Prostate gland (tissue), 2 donors: ENCODE data around the gene FRYL.

Source experiments
- POLR2A ChIP-seq: fragments of 450-650 bp; IDR thresholded peaks from one replicate; pipeline ENCODE4 v1.6.1; 2016; ENCODE audit warnings: antibody characterized with exemption, mild to moderate bottlenecking
- TF ChIP-seq, protein P1 (sequence below), 4 experiments: fragments of 200-600 bp in 2 of 4; fragments of 450-650 bp in 2 of 4; sonication (generic) in 2 of 4; IDR thresholded peaks; 1 replicate in 3 of 4; 2 replicates in 1 of 4; pipeline ENCODE4 v1.5.1; 2016 to 2019; ENCODE audit warnings: antibody characterized with exemption in 4 of 4, mild to moderate bottlenecking in 2 of 4, moderate library complexity in 2 of 4

DNA sequence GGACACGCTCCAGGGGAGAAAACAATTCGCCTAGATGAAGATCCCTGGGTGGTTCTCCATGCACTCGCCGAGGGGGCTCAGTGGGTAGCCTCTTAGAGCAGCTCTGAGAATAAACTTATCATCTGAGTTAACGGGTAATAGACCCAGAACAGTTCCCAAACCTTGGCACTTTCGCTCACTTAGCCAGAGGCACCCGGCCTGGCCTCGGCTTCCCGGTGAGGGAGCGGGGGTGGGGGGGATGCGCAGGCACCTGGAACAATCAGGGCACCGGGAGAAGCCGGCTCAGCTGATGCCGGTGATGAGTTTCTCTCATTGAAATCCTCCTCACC, 290.4 kb downstream of the FRYL start:
- no peak for TF ChIP-seq POLR2A
- TF ChIP-seq, protein P1, sequence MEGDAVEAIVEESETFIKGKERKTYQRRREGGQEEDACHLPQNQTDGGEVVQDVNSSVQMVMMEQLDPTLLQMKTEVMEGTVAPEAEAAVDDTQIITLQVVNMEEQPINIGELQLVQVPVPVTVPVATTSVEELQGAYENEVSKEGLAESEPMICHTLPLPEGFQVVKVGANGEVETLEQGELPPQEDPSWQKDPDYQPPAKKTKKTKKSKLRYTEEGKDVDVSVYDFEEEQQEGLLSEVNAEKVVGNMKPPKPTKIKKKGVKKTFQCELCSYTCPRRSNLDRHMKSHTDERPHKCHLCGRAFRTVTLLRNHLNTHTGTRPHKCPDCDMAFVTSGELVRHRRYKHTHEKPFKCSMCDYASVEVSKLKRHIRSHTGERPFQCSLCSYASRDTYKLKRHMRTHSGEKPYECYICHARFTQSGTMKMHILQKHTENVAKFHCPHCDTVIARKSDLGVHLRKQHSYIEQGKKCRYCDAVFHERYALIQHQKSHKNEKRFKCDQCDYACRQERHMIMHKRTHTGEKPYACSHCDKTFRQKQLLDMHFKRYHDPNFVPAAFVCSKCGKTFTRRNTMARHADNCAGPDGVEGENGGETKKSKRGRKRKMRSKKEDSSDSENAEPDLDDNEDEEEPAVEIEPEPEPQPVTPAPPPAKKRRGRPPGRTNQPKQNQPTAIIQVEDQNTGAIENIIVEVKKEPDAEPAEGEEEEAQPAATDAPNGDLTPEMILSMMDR (IDR thresholded peaks at IDR 0.05) = no peak
